Right forelimb (tissue), 1 donor: ENCODE measurements around the gene IGFL2.
"Not testable (repeated sequence)": the region's sequence is repeated elsewhere in the genome, so short reads cannot be mapped to it uniquely, and the experiment has no call there.

Source experiments
- DNase-seq: peaks from one replicate; pipeline ENCODE4 v3.0.0-alpha.2; 2018

IGFL2 gene

GRCh38 chr19:46191972-46192371 lies 43.9 kb downstream of the IGFL2 start:
- no peak for DNase-seq

GRCh38 chr19:46192626-46192991 lies 44.6 kb downstream of the IGFL2 start:
- not testable (repeated sequence) for DNase-seq

- no peak for DNase-seq
These were observed 45.1 kb downstream of the IGFL2 start for GRCh38 chr19:46192992-46193650.

GRCh38 chr19:46193678-46194077 lies 45.6 kb downstream of the IGFL2 start:
- DNase-seq = no peak

- DNase-seq = peak; percentile 5
These were observed 47.1 kb downstream of the IGFL2 start for GRCh38 chr19:46195104-46195503.

GRCh38 chr19:46195919-46196318 lies 47.9 kb downstream of the IGFL2 start:
- DNase-seq = peak; percentile 5

GRCh38 chr19:46196410-46197124 lies 48.5 kb downstream of the IGFL2 start:
- DNase-seq = peak; percentile 29

- peak; percentile 1 for DNase-seq
These were observed 49.5 kb downstream of the IGFL2 start for GRCh38 chr19:46197314-46198070.

GRCh38 chr19:46198756-46199155 lies 50.7 kb downstream of the IGFL2 start:
- DNase-seq = peak; percentile 28

GRCh38 chr19:46201454-46202310 lies 53.6 kb downstream of the IGFL2 start:
- no peak for DNase-seq

GRCh38 chr19:46202426-46202825 lies 54.4 kb downstream of the IGFL2 start:
- no peak for DNase-seq

GRCh38 chr19:46202872-46203860 lies 55.1 kb downstream of the IGFL2 start:
- no peak for DNase-seq

- DNase-seq = no peak
These were observed 56.0 kb downstream of the IGFL2 start for GRCh38 chr19:46204008-46204407.

GRCh38 chr19:46205183-46205984 lies 57.3 kb downstream of the IGFL2 start:
- DNase-seq = no peak

- DNase-seq = peak; percentile 50
These were observed 58.1 kb downstream of the IGFL2 start for GRCh38 chr19:46206176-46206575.

- DNase-seq = no peak
These were observed 58.6 kb downstream of the IGFL2 start for GRCh38 chr19:46206682-46207081.

GRCh38 chr19:46207858-46208257 lies 59.8 kb downstream of the IGFL2 start:
- not testable (repeated sequence) for DNase-seq

GRCh38 chr19:46209051-46209450 lies 61.0 kb downstream of the IGFL2 start:
- DNase-seq = no peak

- DNase-seq = no peak
These were observed 61.4 kb downstream of the IGFL2 start for GRCh38 chr19:46209472-46209871.

- no peak for DNase-seq
These were observed 62.6 kb downstream of the IGFL2 start for GRCh38 chr19:46210669-46211068.
